K562 (cell line): ENCODE measurements around the gene SPAG7.

Experiments used
- CBX8 ChIP-seq: fragments of 200-600 bp; sonication (generic); IDR thresholded peaks from 2 replicates; pipeline ENCODE4 v1.6.1; 2012; ENCODE audit warnings: borderline replicate concordance, mixed run types, low read depth, mild to moderate bottlenecking, moderate library complexity, mixed read lengths, low read length, control low read depth, inconsistent platforms; ENCODE audit not compliant: poor library complexity, severe bottlenecking; ENCODE audit errors: extremely low read depth
- MIER1 ChIP-seq: fragments of 450-650 bp; IDR thresholded peaks from 2 replicates; pipeline ENCODE4 v1.6.1; 2016; ENCODE audit warnings: antibody characterized with exemption, mild to moderate bottlenecking, low read depth

DNA sequence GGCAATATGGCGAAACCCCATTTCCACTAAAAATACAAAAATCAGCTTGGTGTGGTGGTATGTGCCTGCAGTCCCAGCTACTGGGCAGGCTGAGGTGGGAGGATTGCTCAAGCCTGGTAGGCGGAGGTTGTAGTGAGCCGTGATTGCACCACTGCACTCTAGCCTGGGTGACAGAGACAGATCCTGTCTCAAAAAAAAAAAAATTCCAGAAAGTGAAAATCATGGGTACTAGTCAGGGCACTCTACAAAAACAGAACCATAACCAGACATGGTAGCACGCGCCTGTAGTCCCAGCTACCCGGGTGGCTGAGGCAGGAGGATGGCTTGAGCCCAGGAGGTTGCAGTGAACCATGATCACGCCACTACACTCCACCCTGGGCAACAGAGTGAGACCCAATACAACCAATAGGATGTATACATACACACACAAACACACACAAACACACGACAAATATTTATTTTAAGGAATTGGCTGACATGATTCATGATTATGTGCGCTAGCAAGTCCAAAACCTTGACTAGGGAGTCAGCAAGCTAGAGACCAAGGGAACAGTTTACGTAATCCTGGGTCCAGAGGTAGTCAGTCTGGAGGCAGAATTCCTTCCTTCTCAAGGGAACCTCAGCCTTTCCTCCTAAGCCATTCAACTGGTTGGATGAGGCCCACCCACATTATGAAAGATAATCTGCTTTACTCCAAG, 47.1 kb downstream of the SPAG7 start:
- no peak for TF ChIP-seq MIER1
- no peak for TF ChIP-seq CBX8
